PC-9 (cell line): ENCODE results near the gene ADAMTS2. TPM values are rescaled to one million over a fixed set of nuclear protein-coding genes. Genes with fewer than 3 reads are reported as not detected.

Experiments
- BruUV-seq: library from RNA; stranded (reverse); fragments of 400-500 nt; replicated peaks from 2 replicates; lab custom pipeline; 2021; lab: Mats Ljungman, UMichigan
- CTCF ChIA-PET: fragments of 300-600 bp; sonication (Branson Sonifier 250); formaldehyde crosslinking; loops from one replicate; lab custom pipeline; 2022; ENCODE audit warnings: antibody characterized with exemption; lab: Charles Lee
- POLR2A ChIA-PET: fragments of 300-600 bp; sonication (Branson Sonifier 250); formaldehyde crosslinking; loops from one replicate; lab custom pipeline; 2022; ENCODE audit warnings: antibody characterized with exemption; ENCODE audit not compliant: unreplicated experiment; lab: Charles Lee
- DNase-seq, 2 experiments: peaks; one replicate each; pipeline versions ENCODE4 v3.0.0 to v3.0.0-alpha.2; 2015 to 2022; ENCODE audit warnings: mixed read lengths in 1 of 2
- H2AFZ ChIP-seq: fragments of 200-600 bp; sonication (generic); 2 replicates; pipeline ENCODE4 v1.8.1; 2017; ENCODE audit warnings: antibody characterized with exemption
- H3F3A ChIP-seq: fragments of 200-600 bp; sonication (generic); 2 replicates; pipeline ENCODE4 v1.8.1; 2017; ENCODE audit warnings: antibody characterized with exemption, mild to moderate bottlenecking, low read depth; ENCODE audit not compliant: insufficient read depth
- H3K27ac ChIP-seq: fragments of 200-600 bp; sonication (generic); 2 replicates; pipeline ENCODE4 v1.6.1; 2016; ENCODE audit warnings: mixed run types
- H3K27me3 ChIP-seq: fragments of 200-600 bp; sonication (generic); 2 replicates; pipeline ENCODE4 v1.6.1; 2016; ENCODE audit warnings: low read depth, mixed run types; ENCODE audit not compliant: insufficient read depth
- H3K36me3 ChIP-seq: fragments of 200-600 bp; sonication (generic); 2 replicates; pipeline ENCODE4 v1.6.1; 2016; ENCODE audit warnings: low read depth, mixed run types
- H3K4me1 ChIP-seq: fragments of 200-600 bp; sonication (generic); replicated peaks from 2 replicates; pipeline ENCODE4 v1.6.1; 2016; ENCODE audit warnings: mixed run types; ENCODE audit not compliant: insufficient read depth
- H3K4me2 ChIP-seq: fragments of 200-600 bp; sonication (generic); 2 replicates; pipeline ENCODE4 v1.6.1; 2017; ENCODE audit warnings: mixed run types
- H3K4me3 ChIP-seq: fragments of 200-600 bp; sonication (generic); 2 replicates; pipeline ENCODE4 v1.6.1; 2016; ENCODE audit warnings: mixed run types
- H3K79me2 ChIP-seq: fragments of 200-600 bp; sonication (generic); 2 replicates; pipeline ENCODE4 v1.6.1; 2017; ENCODE audit warnings: low read depth, mixed run types
- H3K9me2 ChIP-seq: fragments of 200-600 bp; sonication (generic); 2 replicates; pipeline ENCODE4 v1.8.1; 2017; ENCODE audit warnings: mild to moderate bottlenecking; ENCODE audit not compliant: insufficient read depth
- H3K9me3 ChIP-seq: fragments of 200-600 bp; sonication (generic); 2 replicates; pipeline ENCODE4 v1.8.1; 2016; ENCODE audit warnings: low read depth; ENCODE audit not compliant: insufficient read depth
- H4K20me1 ChIP-seq: fragments of 200-600 bp; sonication (generic); 2 replicates; pipeline ENCODE4 v1.8.1; 2017; ENCODE audit not compliant: insufficient read depth
- EZH2 ChIP-seq: fragments of 200-600 bp; sonication (generic); IDR thresholded peaks from 2 replicates; pipeline ENCODE4 v1.8.0; 2017; ENCODE audit warnings: antibody characterized with exemption, low read depth
- intact Hi-C: fragments of 100-400 bp; cut with micrococcal nuclease; formaldehyde crosslinking; loops from one replicate; pipeline ENCODE4 v1.10.0; 2022; ENCODE audit not compliant: unreplicated experiment
- total RNA-seq: library from RNA; stranded (reverse); gene quantifications from 2 replicates; pipeline ENCODE4 v1.2.3, GENCODE V29; 2021
- TF ChIP-seq, protein P1 (sequence below): fragments of 200-600 bp; sonication (generic); conservative IDR thresholded peaks from 2 replicates; pipeline ENCODE4 v1.6.1; 2017; ENCODE audit warnings: mixed run types, antibody characterized with exemption, mild to moderate bottlenecking, moderate library complexity

ADAMTS2 gene
- total RNA-seq, 1 experiment from 2014 or later = not detected

DNA sequence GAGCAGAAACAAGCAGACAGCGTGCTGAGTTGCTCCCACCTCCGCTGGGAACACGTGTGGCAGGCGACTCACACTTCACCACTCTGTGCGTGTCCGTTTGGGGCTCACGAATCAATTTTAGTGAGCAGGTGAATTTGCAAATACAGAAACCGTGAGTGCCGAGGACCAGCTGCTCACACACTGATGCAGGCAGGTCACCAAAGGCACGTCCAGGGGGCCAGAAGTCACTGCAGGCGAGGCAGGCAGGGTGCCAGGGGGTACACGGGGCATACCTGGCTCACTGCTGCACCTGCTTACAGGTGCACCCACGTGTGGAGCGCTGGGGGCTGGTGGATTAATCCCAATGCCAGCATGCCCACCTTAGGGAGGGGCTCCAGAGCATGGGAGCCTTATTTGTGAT lies 216.3 kb downstream of the ADAMTS2 start:
- no peaks in the 10 kb centered on the region for H4K20me1 ChIP-seq
- TF ChIP-seq EZH2 = no peak
- TF ChIP-seq, protein P1, sequence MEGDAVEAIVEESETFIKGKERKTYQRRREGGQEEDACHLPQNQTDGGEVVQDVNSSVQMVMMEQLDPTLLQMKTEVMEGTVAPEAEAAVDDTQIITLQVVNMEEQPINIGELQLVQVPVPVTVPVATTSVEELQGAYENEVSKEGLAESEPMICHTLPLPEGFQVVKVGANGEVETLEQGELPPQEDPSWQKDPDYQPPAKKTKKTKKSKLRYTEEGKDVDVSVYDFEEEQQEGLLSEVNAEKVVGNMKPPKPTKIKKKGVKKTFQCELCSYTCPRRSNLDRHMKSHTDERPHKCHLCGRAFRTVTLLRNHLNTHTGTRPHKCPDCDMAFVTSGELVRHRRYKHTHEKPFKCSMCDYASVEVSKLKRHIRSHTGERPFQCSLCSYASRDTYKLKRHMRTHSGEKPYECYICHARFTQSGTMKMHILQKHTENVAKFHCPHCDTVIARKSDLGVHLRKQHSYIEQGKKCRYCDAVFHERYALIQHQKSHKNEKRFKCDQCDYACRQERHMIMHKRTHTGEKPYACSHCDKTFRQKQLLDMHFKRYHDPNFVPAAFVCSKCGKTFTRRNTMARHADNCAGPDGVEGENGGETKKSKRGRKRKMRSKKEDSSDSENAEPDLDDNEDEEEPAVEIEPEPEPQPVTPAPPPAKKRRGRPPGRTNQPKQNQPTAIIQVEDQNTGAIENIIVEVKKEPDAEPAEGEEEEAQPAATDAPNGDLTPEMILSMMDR = no peak
- no peak overlapping the region for H3K4me3 ChIP-seq
- no peaks in the 10 kb centered on the region for H3K9me3 ChIP-seq
- H3K79me2 ChIP-seq = no peaks in the 10 kb centered on the region
- no peaks in the 10 kb centered on the region for H3F3A ChIP-seq
- CTCF ChIA-PET = no interaction called here
- intact Hi-C loops = no loop called here
- POLR2A ChIA-PET = no interaction called here
- DNase-seq = no peak
- H2AFZ ChIP-seq = no peak overlapping the region
- H3K27ac ChIP-seq = no peak overlapping the region
- no peaks in the 10 kb centered on the region for H3K9me2 ChIP-seq
- no peaks in the 10 kb centered on the region for H3K4me1 ChIP-seq
- H3K4me2 ChIP-seq = no peak overlapping the region
- no TSS peak for BruUV-seq
- H3K27me3 ChIP-seq = peaks cover 65% of the 10 kb centered on the region
- H3K36me3 ChIP-seq = no peaks in the 10 kb centered on the region

DNA sequence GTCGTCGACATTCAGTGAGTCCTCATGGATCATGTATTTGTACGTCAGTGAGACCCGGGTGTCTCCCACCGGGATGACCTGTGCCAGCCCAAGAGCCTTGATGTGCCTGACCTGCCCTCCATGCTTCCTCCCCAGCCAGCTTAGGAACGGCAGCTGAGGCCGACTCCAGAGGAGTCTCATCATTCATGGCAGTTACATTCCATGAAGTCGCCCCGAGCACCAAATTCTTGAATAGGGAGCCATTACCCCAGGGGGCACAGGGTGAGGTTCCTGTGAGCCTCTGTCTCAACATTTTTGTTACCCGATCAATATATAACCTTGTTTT lies 217.3 kb downstream of the ADAMTS2 start:
- no peaks in the 10 kb centered on the region for H3K9me3 ChIP-seq
- H3K36me3 ChIP-seq = no peaks in the 10 kb centered on the region
- H3K4me1 ChIP-seq = no peaks in the 10 kb centered on the region
- TF ChIP-seq, protein P1 = no peak
- no peak for TF ChIP-seq EZH2
- no peak overlapping the region for H3K4me3 ChIP-seq
- H3K27me3 ChIP-seq = peaks cover 68% of the 10 kb centered on the region
- no peak overlapping the region for H3K27ac ChIP-seq
- H3K4me2 ChIP-seq = no peak overlapping the region
- BruUV-seq = no TSS peak
- CTCF ChIA-PET = no interaction called here
- no peaks in the 10 kb centered on the region for H4K20me1 ChIP-seq
- no peaks in the 10 kb centered on the region for H3F3A ChIP-seq
- no peak overlapping the region for H2AFZ ChIP-seq
- POLR2A ChIA-PET = no interaction called here
- no peak for DNase-seq
- H3K79me2 ChIP-seq = no peaks in the 10 kb centered on the region
- intact Hi-C loops = no loop called here
- no peaks in the 10 kb centered on the region for H3K9me2 ChIP-seq

DNA sequence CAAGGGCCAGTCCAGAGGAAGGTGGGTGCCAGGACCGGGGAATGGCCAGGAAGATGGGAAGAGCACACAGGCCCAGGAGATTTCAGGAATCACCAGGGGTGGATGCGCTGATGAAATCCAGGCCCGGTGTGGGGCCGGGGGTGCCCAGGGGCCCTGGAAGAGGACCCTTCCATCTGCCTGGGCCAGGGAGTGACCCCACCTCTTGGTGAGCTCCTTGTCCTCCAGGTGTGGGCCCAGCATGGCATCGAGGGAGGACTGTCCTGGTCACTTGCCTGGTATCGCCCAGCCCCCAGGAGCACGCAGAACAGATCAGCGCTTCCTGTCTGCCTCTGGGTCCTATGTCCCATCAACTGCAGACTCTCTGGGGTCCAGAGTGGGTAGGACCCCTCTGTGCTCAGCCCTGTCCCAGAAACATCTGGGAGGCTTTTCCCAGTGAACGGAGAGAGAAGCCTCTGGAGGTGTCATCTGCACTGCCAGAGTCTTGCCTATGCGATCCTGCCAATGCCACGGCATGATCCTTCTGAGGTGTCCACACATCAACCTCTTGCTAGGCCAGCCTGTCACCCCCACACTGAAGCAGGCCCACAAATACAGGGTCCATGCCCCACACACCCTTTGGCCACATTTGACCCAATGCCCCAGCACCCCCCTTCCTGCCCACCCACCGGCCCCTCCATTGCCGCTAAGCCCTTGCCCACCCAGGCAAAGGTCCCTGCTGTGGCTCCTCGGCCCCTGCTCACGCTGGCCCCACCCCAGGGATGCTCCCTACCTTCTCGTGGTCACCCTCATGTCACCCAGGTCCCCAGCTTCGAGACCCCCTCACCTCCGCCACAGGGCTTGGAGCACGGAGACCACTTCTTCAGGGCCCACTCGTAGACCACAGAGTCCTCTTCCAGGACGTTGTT lies 217.9 kb downstream of the ADAMTS2 start:
- no peaks in the 10 kb centered on the region for H3K9me2 ChIP-seq
- no peaks in the 10 kb centered on the region for H3K9me3 ChIP-seq
- no peak for DNase-seq
- TF ChIP-seq, protein P1 = no peak
- no peak for TF ChIP-seq EZH2
- ChIA-PET CTCF (no interaction called here), POLR2A (no interaction called here)
- no peak overlapping the region for H3K27ac ChIP-seq
- no peak overlapping the region for H3K4me3 ChIP-seq
- no peaks in the 10 kb centered on the region for H3K4me1 ChIP-seq
- intact Hi-C loops = no loop called here
- peaks cover 66% of the 10 kb centered on the region for H3K27me3 ChIP-seq
- no peaks in the 10 kb centered on the region for H3F3A ChIP-seq
- BruUV-seq = no TSS peak
- H3K79me2 ChIP-seq = no peaks in the 10 kb centered on the region
- no peak overlapping the region for H2AFZ ChIP-seq
- no peaks in the 10 kb centered on the region for H3K36me3 ChIP-seq
- no peak overlapping the region for H3K4me2 ChIP-seq
- H4K20me1 ChIP-seq = no peaks in the 10 kb centered on the region
